Lung (tissue), 12 donors: Measurements from ENCODE around the gene E2F2. TPM values are rescaled to one million over a fixed set of nuclear protein-coding genes. Genes with fewer than 3 reads are reported as not detected.

ENCODE experiments used
- ATAC-seq: fragments of 200-7000 bp; cut with Tn5 transposase; one replicate; pipeline ENCODE4 v1.9.1; 2020; ENCODE audit warnings: moderate number of reproducible peaks; ENCODE audit not compliant: insufficient read depth, low FRiP score
- DNase-seq, 3 donors: peaks; one replicate each; pipeline ENCODE4 v3.0.0-alpha.2; 2013 to 2017
- H3K27ac ChIP-seq, 2 donors: one replicate each; pipeline ENCODE4 v1.5.1; 2013; ENCODE audit warnings: mild to moderate bottlenecking in 2 of 2, moderate library complexity in 2 of 2, control low read depth in 1 of 2, inconsistent platforms in 1 of 2, low read depth in 1 of 2, low read length in 1 of 2
- H3K27me3 ChIP-seq, 3 donors: one replicate each; pipeline ENCODE4 v1.5.1; 2013; ENCODE audit warnings: low read length in 2 of 3; ENCODE audit not compliant: control insufficient read depth in 3 of 3, insufficient read depth in 3 of 3
- H3K36me3 ChIP-seq, 4 donors: one replicate each; pipeline ENCODE4 v1.5.1; 2013; ENCODE audit warnings: low read length in 4 of 4, mild to moderate bottlenecking in 1 of 4, moderate library complexity in 1 of 4; ENCODE audit not compliant: control insufficient read depth in 4 of 4, insufficient read depth in 4 of 4
- H3K4me1 ChIP-seq, 5 donors: one replicate each; pipeline ENCODE4 v1.5.1; 2013; ENCODE audit warnings: low read length in 5 of 5, mild to moderate bottlenecking in 2 of 5, moderate library complexity in 1 of 5; ENCODE audit not compliant: control insufficient read depth in 5 of 5, insufficient read depth in 5 of 5
- H3K4me3 ChIP-seq: one replicate; pipeline ENCODE4 v1.5.1; 2013; ENCODE audit warnings: mild to moderate bottlenecking, control low read depth, moderate library complexity
- H3K9ac ChIP-seq, 2 donors: one replicate each; pipeline ENCODE4 v1.5.1; 2013; ENCODE audit warnings: low read length in 2 of 2, control low read depth in 1 of 2; ENCODE audit not compliant: insufficient read depth in 1 of 2
- H3K9me3 ChIP-seq, 4 donors: one replicate each; pipeline ENCODE4 v1.5.1; 2013; ENCODE audit warnings: low read length in 3 of 4, mild to moderate bottlenecking in 1 of 4, moderate library complexity in 1 of 4; ENCODE audit not compliant: control insufficient read depth in 4 of 4, insufficient read depth in 3 of 4
- WGBS, 2 donors: extraction: QIAGEN DNeasy Blood & Tissue Kit; methylation state at CpG; one replicate each; pipeline ENCODE4 v1.1.7; 2013; 5-methylcytosine and 5-hydroxymethylcytosine counted together
- polyA plus RNA-seq, 2 donors: library from polyadenylated mRNA; stranded (reverse); fragments of 200-250 nt; gene quantifications; one replicate each; pipeline ENCODE4 v1.2.1, GENCODE V29; 2013
- total RNA-seq, 2 donors: library from RNA; depleted of rRNA in 1 of 2; stranded (reverse); fragments of >200 nt in 1 of 2; gene quantifications; one replicate each; pipeline ENCODE4 v1.2.1, GENCODE V29; 2014 to 2021
- TF ChIP-seq, protein P1 (sequence below): IDR thresholded peaks from 2 replicates; pipeline ENCODE4 v1.5.1; 2012; ENCODE audit warnings: mild to moderate bottlenecking; ENCODE audit errors: control extremely low read depth, extremely low read depth
- donor health status: control.
- donor health status: control.
- donor health status: Bipolar disorder and iron deficiency.
- donor health status: healthy.
- donor health status: DM: yes; HTN: yes; CAD: no.

Gene E2F2
- total and polyA plus RNA-seq, 4 donors, result 0.83 to 4.9 (median 1.5) TPM

DNA sequence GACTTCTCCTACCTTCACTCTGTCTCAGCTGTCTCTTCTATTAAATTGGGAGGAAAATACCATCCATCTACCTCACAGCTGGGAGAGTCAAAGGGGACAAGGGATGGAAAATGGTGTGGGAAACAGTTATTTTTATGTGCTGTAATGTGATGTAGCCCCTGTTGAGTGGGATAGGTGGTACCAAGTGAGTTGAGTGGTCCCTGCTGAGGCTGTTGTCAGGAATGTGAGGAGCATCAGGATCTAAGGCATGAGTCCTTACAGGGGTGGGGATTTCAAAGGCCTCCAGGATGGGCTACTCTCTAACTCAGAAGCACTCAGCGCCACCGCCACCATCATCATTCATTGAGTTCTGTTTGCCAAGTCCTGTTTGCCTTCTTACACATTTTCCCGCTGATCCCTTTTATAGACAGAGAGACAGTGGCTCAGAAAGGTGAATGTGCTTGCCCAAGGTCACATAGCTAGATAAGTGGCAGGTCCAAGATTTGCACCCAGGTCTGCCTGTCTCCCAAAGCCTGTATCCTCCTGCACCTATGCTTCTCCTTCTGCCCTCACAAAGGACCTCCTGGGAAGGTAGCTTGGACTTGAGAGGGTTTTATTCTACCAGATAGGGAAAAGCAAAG, 32.8 kb upstream of the E2F2 start:
- no peak for ATAC-seq
- H3K9ac ChIP-seq, result peak overlapping the region in 1 of 2 donors; percentile 61
- DNase-seq, result peak in 2 of 3 donors; percentile 18 to 24
- H3K4me1 ChIP-seq, result peaks cover 12 to 65% (median 21%) of the 10 kb centered on the region in 5 donors
- no peaks in the 10 kb centered on the region for H3K9me3 ChIP-seq
- peaks cover 0 to 4% (median 0%) of the 10 kb centered on the region in 4 donors for H3K36me3 ChIP-seq
- H3K4me3 ChIP-seq, result no peak overlapping the region
- TF ChIP-seq, protein P1, sequence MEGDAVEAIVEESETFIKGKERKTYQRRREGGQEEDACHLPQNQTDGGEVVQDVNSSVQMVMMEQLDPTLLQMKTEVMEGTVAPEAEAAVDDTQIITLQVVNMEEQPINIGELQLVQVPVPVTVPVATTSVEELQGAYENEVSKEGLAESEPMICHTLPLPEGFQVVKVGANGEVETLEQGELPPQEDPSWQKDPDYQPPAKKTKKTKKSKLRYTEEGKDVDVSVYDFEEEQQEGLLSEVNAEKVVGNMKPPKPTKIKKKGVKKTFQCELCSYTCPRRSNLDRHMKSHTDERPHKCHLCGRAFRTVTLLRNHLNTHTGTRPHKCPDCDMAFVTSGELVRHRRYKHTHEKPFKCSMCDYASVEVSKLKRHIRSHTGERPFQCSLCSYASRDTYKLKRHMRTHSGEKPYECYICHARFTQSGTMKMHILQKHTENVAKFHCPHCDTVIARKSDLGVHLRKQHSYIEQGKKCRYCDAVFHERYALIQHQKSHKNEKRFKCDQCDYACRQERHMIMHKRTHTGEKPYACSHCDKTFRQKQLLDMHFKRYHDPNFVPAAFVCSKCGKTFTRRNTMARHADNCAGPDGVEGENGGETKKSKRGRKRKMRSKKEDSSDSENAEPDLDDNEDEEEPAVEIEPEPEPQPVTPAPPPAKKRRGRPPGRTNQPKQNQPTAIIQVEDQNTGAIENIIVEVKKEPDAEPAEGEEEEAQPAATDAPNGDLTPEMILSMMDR, result no peak
- H3K27ac ChIP-seq, result peak overlapping the region; percentile 72 to 82
- no peaks in the 10 kb centered on the region for H3K27me3 ChIP-seq
- 90 to 96% methylated on average over 3 of the region's 3 CpGs for WGBS, 2 donors

DNA sequence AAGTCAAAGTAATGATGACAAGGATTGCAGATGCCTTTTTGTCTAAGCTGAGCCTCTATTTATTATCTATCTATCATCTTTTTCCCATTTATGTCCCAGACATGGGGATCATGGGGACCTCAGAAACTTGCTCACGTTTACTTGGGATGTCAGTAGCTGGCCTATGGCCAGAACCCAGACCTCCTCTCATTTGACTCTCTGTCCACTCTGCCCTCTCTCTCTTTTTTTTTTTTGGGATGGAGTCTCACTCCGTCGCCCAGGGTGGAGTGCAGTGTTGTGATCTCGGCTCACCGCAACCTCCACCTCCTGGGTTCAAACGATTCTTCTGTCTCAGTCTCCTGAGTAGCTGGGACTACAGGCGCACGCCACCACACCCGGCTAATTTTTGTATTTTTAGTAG, 32.0 kb upstream of the E2F2 start:
- H3K9me3 ChIP-seq, result no peaks in the 10 kb centered on the region
- TF ChIP-seq, protein P1, result no peak
- ATAC-seq, result no peak
- H3K4me1 ChIP-seq, result peaks cover 11 to 61% (median 18%) of the 10 kb centered on the region in 5 donors
- H3K27me3 ChIP-seq, result no peaks in the 10 kb centered on the region
- peak overlapping the region; percentile 72 to 82 for H3K27ac ChIP-seq
- no peak overlapping the region for H3K4me3 ChIP-seq
- peaks cover 0 to 13% (median 0%) of the 10 kb centered on the region in 4 donors for H3K36me3 ChIP-seq
- DNase-seq, result peak in 1 of 3 donors; percentile 63
- 71 to 83% methylated on average over 9 of the region's 9 CpGs for whole genome bisulfite sequencing, 2 donors
- peak overlapping the region in 1 of 2 donors; percentile 61 for H3K9ac ChIP-seq

DNA sequence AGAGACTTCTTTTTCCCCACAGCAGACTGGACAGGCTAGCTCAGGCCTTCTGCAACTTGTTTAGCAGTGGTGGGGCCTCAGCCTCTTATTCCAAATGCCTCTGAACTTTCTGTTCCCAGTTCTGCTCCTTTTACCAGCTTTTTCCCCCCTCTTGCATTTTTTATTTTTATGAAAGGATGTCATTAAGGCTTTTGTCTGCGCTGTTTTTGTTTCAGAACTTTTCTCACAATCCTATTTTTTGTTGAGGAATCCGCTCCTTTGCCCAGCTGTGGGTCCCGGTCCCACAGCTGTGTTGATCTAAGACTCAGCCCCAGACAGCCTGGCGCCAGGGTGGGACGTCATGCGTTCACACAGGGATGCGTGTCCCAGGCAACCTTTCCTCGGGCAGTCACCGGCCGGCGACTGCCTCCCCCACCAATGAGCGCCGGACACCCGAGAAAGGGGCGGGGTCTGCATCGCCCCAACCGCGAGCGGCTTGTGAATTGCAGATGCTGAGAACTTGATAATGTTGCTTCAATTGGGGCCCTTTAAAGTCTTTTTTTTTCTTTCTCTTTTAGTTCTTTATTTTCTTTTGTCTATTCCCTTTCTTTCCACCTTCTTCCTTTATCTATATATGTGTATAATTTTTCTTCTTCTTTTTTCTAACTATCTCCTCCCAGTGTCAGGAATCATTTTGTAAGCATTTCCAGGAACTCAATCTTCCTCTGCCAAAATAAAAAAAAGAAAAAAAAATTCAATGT, 31.3 kb upstream of the E2F2 start:
- peaks cover 6 to 62% (median 18%) of the 10 kb centered on the region in 5 donors for H3K4me1 ChIP-seq

More for the DNA sequence above, 31.3 kb upstream of the E2F2 start:
- Histone ChIP-seq H3K4me3 (no peak overlapping the region), H3K27ac (peak overlapping the region; percentile 93 to 94), H3K27me3 (no peaks in the 10 kb centered on the region), H3K9ac (peak overlapping the region; percentile 39 to 87), H3K36me3 (peaks cover 0 to 18% (median 2%) of the 10 kb centered on the region in 4 donors), H3K9me3 (no peaks in the 10 kb centered on the region)
- WGBS, 2 donors, result 1 to 5% methylated on average over 19 of the region's 19 CpGs
- TF ChIP-seq, protein P1, result no peak
- DNase-seq, result peak; percentile 99
- ATAC-seq, result no peak
